ENCODE results near the gene PIK3R5. TPM values are rescaled to one million over a fixed set of nuclear protein-coding genes. Genes with fewer than 3 reads are reported as not detected.

Gene PIK3R5
- total RNA-seq, 4 donors from 2014 or later = 0.63 to 5.9 (median 2.9) TPM

GRCh38 chr17:8935191-8935590 is 30.3 kb downstream of the PIK3R5 start:
- DNase-seq = no peak
- Histone ChIP-seq H3K27me3 (no peaks in the 10 kb centered on the region), H3K9me3 (no peaks in the 10 kb centered on the region), H3K27ac (no peak overlapping the region), H3K36me3 (no peaks in the 10 kb centered on the region), H3K4me3 (no peak overlapping the region), H3K4me1 (no peaks in the 10 kb centered on the region)
- intact Hi-C loops (cut with DNase I; ENCODE audit: low total_unique reads) = no loop called here
- in situ Hi-C loops (cut with MboI; ENCODE audit: low sequenced_read_pairs in 4 of 4) = no loop called here
- TF ChIP-seq CTCF (IDR thresholded peaks at IDR 0.05 in 4 of 5, conservative IDR thresholded peaks at IDR 0.05 in 1 of 5) (no peak), POLR2A (IDR thresholded peaks at IDR 0.05) (no peak)
- ATAC-seq = no peak

- Histone ChIP-seq H3K36me3 (no peaks in the 10 kb centered on the region), H3K27me3 (no peaks in the 10 kb centered on the region), H3K4me3 (no peak overlapping the region), H3K4me1 (no peaks in the 10 kb centered on the region), H3K9me3 (no peaks in the 10 kb centered on the region), H3K27ac (no peak overlapping the region)
- TF ChIP-seq CTCF (IDR thresholded peaks at IDR 0.05 in 4 of 5, conservative IDR thresholded peaks at IDR 0.05 in 1 of 5) = no peak
- TF ChIP-seq POLR2A (IDR thresholded peaks at IDR 0.05) = no peak
- intact Hi-C loops (cut with DNase I; ENCODE audit: low total_unique reads) = no loop called here
- DNase-seq = no peak
- no peak for ATAC-seq
- in situ Hi-C loops (cut with MboI; ENCODE audit: low sequenced_read_pairs in 4 of 4) = no loop called here
Measured at GRCh38 chr17:8934346-8934745, 31.2 kb downstream of the PIK3R5 start.

- Histone ChIP-seq H3K4me1 (no peaks in the 10 kb centered on the region), H3K4me3 (no peak overlapping the region), H3K36me3 (no peaks in the 10 kb centered on the region), H3K9me3 (peaks cover 0 to 16% (median 0%) of the 10 kb centered on the region in 3 donors), H3K27ac (no peak overlapping the region), H3K27me3 (no peaks in the 10 kb centered on the region)
- ATAC-seq (no peak), DNase-seq (no peak)
- in situ Hi-C loops (cut with MboI; ENCODE audit: low sequenced_read_pairs in 4 of 4) = no loop called here
- TF ChIP-seq CTCF (IDR thresholded peaks at IDR 0.05 in 4 of 5, conservative IDR thresholded peaks at IDR 0.05 in 1 of 5) (no peak), POLR2A (IDR thresholded peaks at IDR 0.05) (no peak)
- intact Hi-C loops (cut with DNase I; ENCODE audit: low total_unique reads) = no loop called here
Measured at GRCh38 chr17:8930649-8931048, 34.9 kb downstream of the PIK3R5 start.

GRCh38 chr17:8928347-8928746 is 37.2 kb downstream of the PIK3R5 start:
- Histone ChIP-seq H3K36me3 (no peaks in the 10 kb centered on the region), H3K27ac (no peak overlapping the region), H3K4me1 (no peaks in the 10 kb centered on the region), H3K27me3 (peaks cover 0 to 5% (median 0%) of the 10 kb centered on the region in 3 donors), H3K4me3 (no peak overlapping the region), H3K9me3 (peaks cover 0 to 16% (median 0%) of the 10 kb centered on the region in 3 donors)
- ATAC-seq (no peak), DNase-seq (no peak)
- intact Hi-C loops (cut with DNase I; ENCODE audit: low total_unique reads) = no loop called here
- in situ Hi-C loops (cut with MboI; ENCODE audit: low sequenced_read_pairs in 4 of 4) = no loop called here
- no peak for TF ChIP-seq CTCF (IDR thresholded peaks at IDR 0.05 in 4 of 5, conservative IDR thresholded peaks at IDR 0.05 in 1 of 5)
- no peak for TF ChIP-seq POLR2A (IDR thresholded peaks at IDR 0.05)

GRCh38 chr17:8927395-8927794 is 38.1 kb downstream of the PIK3R5 start:
- Histone ChIP-seq H3K9me3 (peaks cover 0 to 16% (median 0%) of the 10 kb centered on the region in 3 donors), H3K4me3 (no peak overlapping the region), H3K36me3 (no peaks in the 10 kb centered on the region), H3K4me1 (no peaks in the 10 kb centered on the region), H3K27me3 (peaks cover 0 to 6% (median 0%) of the 10 kb centered on the region in 3 donors), H3K27ac (no peak overlapping the region)
- ATAC-seq (no peak), DNase-seq (no peak)
- in situ Hi-C loops (cut with MboI; ENCODE audit: low sequenced_read_pairs in 4 of 4) (no loop called here), intact Hi-C loops (cut with DNase I; ENCODE audit: low total_unique reads) (no loop called here)
- TF ChIP-seq CTCF (IDR thresholded peaks at IDR 0.05 in 4 of 5, conservative IDR thresholded peaks at IDR 0.05 in 1 of 5) = no peak
- TF ChIP-seq POLR2A (IDR thresholded peaks at IDR 0.05) = no peak
